HG02610 (cell line): ENCODE data around the gene SCN4B.

Experiments
- ATAC-seq: cut with Tn5 transposase; IDR thresholded peaks from one replicate; pipeline ENCODE4 v1.9.1; 2021; ENCODE audit warnings: mild to moderate bottlenecking, moderate library complexity; ENCODE audit not compliant: unreplicated experiment

The SCN4B gene

DNA sequence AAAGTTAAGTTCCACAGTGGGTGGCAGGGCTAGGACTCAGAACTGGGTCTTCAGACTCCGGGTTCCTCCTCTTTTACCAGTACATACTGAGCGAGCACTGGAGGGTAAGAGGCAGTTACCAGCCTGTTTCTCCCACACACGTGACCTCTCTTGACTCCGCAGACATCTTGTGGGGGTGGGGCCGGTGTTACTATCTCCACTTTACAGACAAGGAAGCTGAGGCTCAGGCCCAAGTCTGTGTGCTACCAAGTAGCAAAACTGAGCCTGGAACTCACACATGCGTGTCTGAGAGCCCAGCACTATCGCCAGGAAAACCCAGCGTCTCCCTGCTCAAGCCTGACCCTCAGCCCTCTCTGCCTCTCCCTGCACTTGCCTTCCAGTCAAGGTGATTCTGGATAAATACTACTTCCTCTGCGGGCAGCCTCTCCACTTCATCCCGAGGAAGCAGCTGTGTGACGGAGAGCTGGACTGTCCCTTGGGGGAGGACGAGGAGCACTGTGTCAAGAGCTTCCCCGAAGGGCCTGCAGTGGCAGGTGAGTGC is 49.8 kb downstream of the SCN4B start:
- ATAC-seq, result no peak

DNA sequence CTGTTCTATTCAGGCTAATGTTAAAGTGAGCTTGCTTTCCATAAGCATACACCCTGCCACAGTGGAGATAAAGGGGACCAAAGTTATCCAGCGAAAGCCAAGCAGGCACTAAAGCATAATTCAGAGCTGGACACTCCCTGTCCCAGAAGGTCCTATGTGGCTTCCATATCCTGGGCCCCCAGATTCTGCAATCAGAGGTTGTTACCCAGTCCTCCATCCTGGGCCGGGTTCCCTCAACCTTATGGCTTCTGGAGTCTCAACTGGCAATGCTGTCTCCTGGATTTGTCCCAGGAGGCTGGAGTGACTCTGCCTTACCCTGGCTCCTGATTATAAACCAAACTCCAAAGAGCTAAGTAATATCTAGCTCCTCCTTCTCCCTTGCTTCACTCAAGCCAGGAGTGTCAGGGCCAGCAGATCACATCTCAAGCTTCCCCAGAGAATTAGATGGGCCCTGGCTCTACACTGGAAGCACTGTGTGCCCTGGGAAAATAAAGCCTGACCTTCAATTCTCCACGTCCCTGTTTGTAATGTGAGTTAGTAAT is 51.9 kb downstream of the SCN4B start:
- ATAC-seq, result no peak

DNA sequence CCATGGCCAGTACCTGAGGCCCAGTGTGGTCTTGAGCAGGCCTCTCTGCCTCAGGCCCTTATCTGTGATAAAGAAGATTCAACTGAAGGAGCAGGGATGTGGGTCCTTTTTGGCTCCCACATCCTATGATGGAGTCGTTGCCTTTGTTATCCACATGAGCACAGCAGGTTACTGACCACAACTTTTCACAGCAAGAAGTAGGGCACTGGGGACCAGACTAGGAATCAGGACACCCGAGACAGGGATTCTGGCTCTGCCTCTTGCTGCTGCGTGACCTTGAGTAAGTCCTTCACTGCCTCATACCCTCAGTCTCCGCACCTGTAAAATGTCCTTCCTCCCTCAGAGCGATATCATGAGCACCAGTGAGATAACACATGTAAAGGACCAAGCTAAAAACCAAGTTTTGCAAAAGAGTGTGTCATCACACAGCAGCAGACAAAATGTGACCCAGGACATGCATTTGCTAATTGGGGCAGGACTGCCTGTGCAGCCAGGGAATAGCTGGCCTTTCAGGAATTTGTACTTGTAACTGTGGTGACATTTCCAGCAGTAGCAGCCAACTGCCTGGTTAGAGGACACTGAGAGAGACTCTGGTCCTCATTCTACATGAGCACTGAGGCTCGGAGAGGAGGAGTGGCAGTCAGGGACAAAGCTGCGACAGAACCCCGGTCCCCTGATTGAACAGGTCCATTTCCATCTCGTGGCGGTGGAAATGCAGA is 52.6 kb downstream of the SCN4B start:
- ATAC-seq, result no peak

- no peak for ATAC-seq
These were observed 53.4 kb downstream of the SCN4B start for GRCh38 chr11:118098996-118099837.

GRCh38 chr11:118095967-118096367 is 56.7 kb downstream of the SCN4B start:
- no peak for ATAC-seq

DNA sequence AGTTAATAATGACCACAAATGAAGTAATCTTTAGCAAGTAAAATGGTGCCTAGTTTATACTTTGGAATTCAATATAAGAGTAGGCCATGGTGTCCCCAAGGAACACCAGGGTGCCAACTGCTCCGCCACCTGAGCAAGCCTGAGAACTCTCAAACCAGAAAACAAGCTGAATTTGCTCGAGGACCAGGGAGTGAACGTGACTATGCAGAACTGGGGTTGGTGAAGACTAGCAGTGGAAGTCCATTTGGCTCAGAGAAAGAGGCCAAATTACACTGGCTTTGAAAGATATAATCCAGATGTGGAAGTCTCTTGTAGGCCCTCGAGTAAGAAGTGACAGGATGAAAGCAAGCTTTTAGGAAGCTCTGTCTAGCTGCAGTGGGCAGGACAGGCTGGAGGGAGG is 57.1 kb downstream of the SCN4B start:
- no peak for ATAC-seq

DNA sequence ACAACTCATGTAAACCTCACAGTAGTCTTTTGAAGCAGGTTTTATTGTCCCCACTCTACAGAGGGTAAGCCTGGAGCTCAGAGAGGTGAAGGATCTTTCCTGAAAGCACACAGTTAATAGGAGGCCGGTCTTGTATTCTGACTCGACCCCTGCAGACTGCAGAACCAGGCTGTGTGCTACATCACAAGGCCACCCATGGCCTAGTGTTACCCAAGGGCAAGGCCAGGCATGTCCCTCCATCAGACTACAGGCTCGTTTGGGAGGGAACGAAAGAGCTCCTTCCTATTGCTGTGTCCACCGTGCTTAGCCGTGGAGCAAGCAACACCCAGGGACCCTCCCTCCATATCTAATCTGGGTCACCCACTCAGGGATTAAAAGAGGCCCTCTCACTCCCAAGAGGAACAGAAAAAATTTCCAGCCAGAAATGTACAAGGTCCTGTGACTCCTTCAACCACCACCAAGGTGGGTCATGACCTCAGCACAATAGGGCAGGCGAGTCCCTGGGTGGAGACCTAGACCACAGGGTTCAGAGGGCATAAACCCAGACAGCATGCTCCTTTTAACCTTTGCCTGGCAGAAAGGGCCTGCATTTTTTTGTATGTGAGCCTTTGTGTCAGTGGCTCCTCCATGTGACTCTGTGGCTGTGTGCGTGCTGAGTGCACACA is 59.6 kb downstream of the SCN4B start:
- ATAC-seq, result no peak

GRCh38 chr11:118091690-118092089 is 60.9 kb downstream of the SCN4B start:
- ATAC-seq, result no peak

- no peak for ATAC-seq
These were observed 62.0 kb downstream of the SCN4B start for GRCh38 chr11:118090545-118091162.

GRCh38 chr11:118088531-118088930 is 64.1 kb downstream of the SCN4B start:
- ATAC-seq, result no peak

- ATAC-seq, result no peak
These were observed 64.7 kb downstream of the SCN4B start for GRCh38 chr11:118087931-118088330.

DNA sequence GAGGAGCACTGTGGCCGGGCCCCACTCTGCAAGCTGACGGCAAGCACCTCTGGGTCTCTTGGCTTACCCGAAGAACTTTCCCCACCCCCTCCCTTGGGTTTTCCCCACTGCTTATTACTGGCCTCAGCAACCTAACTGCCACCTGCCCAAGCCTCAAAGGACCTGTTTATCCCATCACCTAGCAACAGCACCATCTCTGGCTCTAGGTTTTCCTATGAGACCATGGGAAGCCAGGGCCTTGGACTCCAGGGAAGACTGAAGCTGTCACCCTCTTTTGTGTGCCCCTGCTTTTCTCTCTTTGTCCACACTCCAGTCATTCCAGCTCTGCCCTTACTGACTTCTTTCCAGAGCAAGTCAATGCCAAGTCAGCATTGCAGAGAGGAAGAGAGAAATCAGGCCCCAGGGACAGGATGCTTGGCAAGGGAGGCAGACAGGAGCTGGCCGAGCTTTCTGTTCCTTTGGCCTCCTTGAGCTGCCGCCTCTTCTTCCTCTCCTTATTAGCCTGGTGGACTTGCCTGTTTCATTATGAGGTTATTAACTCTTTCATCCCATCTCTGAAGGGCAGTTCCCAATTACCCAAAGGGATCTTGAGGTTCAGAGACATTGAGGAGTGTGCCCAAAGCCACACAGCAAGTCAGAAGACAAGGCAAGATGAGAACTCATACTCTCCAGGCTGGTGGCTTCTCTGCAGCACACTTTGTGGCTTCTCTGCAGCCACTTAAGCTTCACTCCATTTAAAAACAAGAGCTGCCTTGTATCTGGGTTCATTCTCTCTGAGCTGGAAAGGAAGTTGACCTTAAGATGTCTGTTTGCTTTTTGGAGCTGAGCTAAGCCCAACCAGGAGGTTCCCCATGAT is 65.5 kb downstream of the SCN4B start, which contains the start of gene SMIM35:
Gene SMIM35, minus strand, starts transcription at position 51 of the 856 bp plus-strand sequence. CDS start 206 bp downstream, outside the sequence.
- ATAC-seq, result no peak

DNA sequence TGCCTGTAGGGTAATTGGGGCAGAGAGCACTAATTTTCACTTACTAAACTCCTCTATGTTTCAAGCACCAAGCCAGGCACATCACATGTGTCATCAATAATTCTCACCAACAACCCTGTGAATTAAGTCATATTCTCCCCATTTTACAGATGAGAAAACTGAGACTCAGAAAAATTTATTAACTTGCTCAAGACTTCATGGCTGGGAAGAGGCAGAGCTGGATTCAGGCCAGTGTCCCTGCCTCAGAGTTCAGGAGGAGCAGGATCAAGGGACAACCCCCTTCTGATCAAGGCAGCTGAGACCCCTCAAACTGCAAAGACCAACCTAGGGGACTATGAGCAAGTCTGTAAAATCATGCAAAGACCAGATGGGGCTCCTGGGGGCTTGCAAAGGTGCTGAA is 68.0 kb downstream of the SCN4B start:
- ATAC-seq, result no peak

GRCh38 chr11:118084247-118084646 is 68.4 kb downstream of the SCN4B start:
- ATAC-seq, result no peak
